ENCODE measurements around the gene S100A5. TPM values are rescaled to one million over a fixed set of nuclear protein-coding genes. Genes with fewer than 3 reads are reported as not detected.
"Not testable (repeated sequence)": the region's sequence is repeated elsewhere in the genome, so short reads cannot be mapped to it uniquely, and the experiment has no call there.

Gene S100A5
- total RNA-seq, 1 experiment from 2014 or later: not detected

- peak; percentile 69 to 74 for DNase-seq
- no peaks in the 10 kb centered on the region for H3K36me3 ChIP-seq
- H3K27ac ChIP-seq: no peak overlapping the region
- no peaks in the 10 kb centered on the region for H3K27me3 ChIP-seq
- H3K9me3 ChIP-seq (replicated peaks): no peaks in the 10 kb centered on the region
- peaks cover 19% of the 10 kb centered on the region for H3K4me1 ChIP-seq
- no peak overlapping the region for H3K4me3 ChIP-seq
Measured at GRCh38 chr1:153572569-153573015, 31.9 kb upstream of the S100A5 start.

GRCh38 chr1:153571706-153572105 is 31.0 kb upstream of the S100A5 start:
- H3K4me1 ChIP-seq: peaks cover 28% of the 10 kb centered on the region
- no peak for DNase-seq
- no peak overlapping the region for H3K27ac ChIP-seq
- H3K9me3 ChIP-seq (replicated peaks): no peaks in the 10 kb centered on the region
- no peak overlapping the region for H3K4me3 ChIP-seq
- H3K27me3 ChIP-seq: no peaks in the 10 kb centered on the region
- H3K36me3 ChIP-seq: no peaks in the 10 kb centered on the region

GRCh38 chr1:153570874-153571273 is 30.1 kb upstream of the S100A5 start:
- H3K9me3 ChIP-seq (replicated peaks): no peaks in the 10 kb centered on the region
- H3K4me3 ChIP-seq: no peak overlapping the region
- H3K36me3 ChIP-seq: no peaks in the 10 kb centered on the region

GRCh38 chr1:153569465-153569864 is 28.7 kb upstream of the S100A5 start:
- H3K4me1 ChIP-seq: peaks cover 38% of the 10 kb centered on the region

More at GRCh38 chr1:153570874-153571273, 30.1 kb upstream of the S100A5 start:
- H3K27ac ChIP-seq: no peak overlapping the region
- no peaks in the 10 kb centered on the region for H3K27me3 ChIP-seq
- no peak for DNase-seq
- H3K4me1 ChIP-seq: peaks cover 29% of the 10 kb centered on the region

GRCh38 chr1:153568367-153569099 is 27.8 kb upstream of the S100A5 start:
- DNase-seq: peak; percentile 86 to 93
- peak overlapping the region; percentile 98 for H3K27ac ChIP-seq
- no peaks in the 10 kb centered on the region for H3K36me3 ChIP-seq
- H3K27me3 ChIP-seq: no peaks in the 10 kb centered on the region
- peak overlapping the region; percentile 41 for H3K4me3 ChIP-seq
- peaks cover 42% of the 10 kb centered on the region for H3K4me1 ChIP-seq
- H3K9me3 ChIP-seq (replicated peaks): no peaks in the 10 kb centered on the region

More at GRCh38 chr1:153569465-153569864, 28.7 kb upstream of the S100A5 start:
- no peak overlapping the region for H3K27ac ChIP-seq
- no peaks in the 10 kb centered on the region for H3K9me3 ChIP-seq (replicated peaks)
- H3K4me3 ChIP-seq: no peak overlapping the region
- DNase-seq: no peak
- no peaks in the 10 kb centered on the region for H3K27me3 ChIP-seq
- H3K36me3 ChIP-seq: no peaks in the 10 kb centered on the region

- Histone ChIP-seq H3K27me3 (no peaks in the 10 kb centered on the region), H3K4me3 (no peak overlapping the region), H3K27ac (peak overlapping the region; percentile 98), H3K4me1 (peaks cover 44% of the 10 kb centered on the region), H3K9me3 (replicated peaks) (no peaks in the 10 kb centered on the region), H3K36me3 (no peaks in the 10 kb centered on the region)
- no peak for DNase-seq
Measured at GRCh38 chr1:153567621-153568366, 27.1 kb upstream of the S100A5 start.

GRCh38 chr1:153566414-153567371 is 26.0 kb upstream of the S100A5 start:
- Histone ChIP-seq H3K4me1 (peaks cover 44% of the 10 kb centered on the region), H3K36me3 (no peaks in the 10 kb centered on the region), H3K27me3 (no peaks in the 10 kb centered on the region), H3K4me3 (no peak overlapping the region), H3K9me3 (replicated peaks) (no peaks in the 10 kb centered on the region), H3K27ac (peak overlapping the region; percentile 98)
- peak; percentile 98 to 99 for DNase-seq

- H3K4me3 ChIP-seq: peak within 1 kb of the TSS; percentile 12; the same call in 1 of the 2 replicates
- H3K27me3 ChIP-seq: no peaks in the 10 kb centered on the region
- no peaks in the 10 kb centered on the region for H3K9me3 ChIP-seq (replicated peaks)
- peaks cover 44% of the 10 kb centered on the region for H3K4me1 ChIP-seq
- H3K36me3 ChIP-seq: no peaks in the 10 kb centered on the region
- peak; percentile 55 to 68 for DNase-seq
- peak within 1 kb of the TSS; percentile 98 for H3K27ac ChIP-seq
Measured at GRCh38 chr1:153565529-153566374, 25.0 kb upstream of the S100A5 start, which contains the start of gene S100A2. Gene S100A2, minus strand, starts transcription at chr1:153565844. Its CDS starts 1,967 bp downstream, at chr1:153563877.

GRCh38 chr1:153563991-153564390 is 23.3 kb upstream of the S100A5 start:
- H3K27ac ChIP-seq: no peak overlapping the region
- no peak for DNase-seq
- no peaks in the 10 kb centered on the region for H3K36me3 ChIP-seq
- H3K4me3 ChIP-seq: no peak overlapping the region
- H3K9me3 ChIP-seq (replicated peaks): no peaks in the 10 kb centered on the region
- H3K27me3 ChIP-seq: no peaks in the 10 kb centered on the region
- peaks cover 42% of the 10 kb centered on the region for H3K4me1 ChIP-seq

GRCh38 chr1:153563483-153563901 is 22.8 kb upstream of the S100A5 start:
- Histone ChIP-seq H3K27ac (no peak overlapping the region), H3K9me3 (replicated peaks) (no peaks in the 10 kb centered on the region), H3K4me3 (no peak overlapping the region), H3K36me3 (no peaks in the 10 kb centered on the region), H3K4me1 (peaks cover 38% of the 10 kb centered on the region), H3K27me3 (no peaks in the 10 kb centered on the region)
- DNase-seq: no peak

- not testable (repeated sequence) for H3K27me3 ChIP-seq; H3K27ac ChIP-seq; H3K9me3 ChIP-seq (replicated peaks); H3K4me3 ChIP-seq; DNase-seq; H3K36me3 ChIP-seq
- peaks cover 24% of the 10 kb centered on the region for H3K4me1 ChIP-seq
Measured at GRCh38 chr1:153562021-153562420, 21.3 kb upstream of the S100A5 start.

GRCh38 chr1:153561466-153561985 is 20.8 kb upstream of the S100A5 start:
- Histone ChIP-seq H3K9me3 (replicated peaks) (no peaks in the 10 kb centered on the region), H3K4me1 (peaks cover 20% of the 10 kb centered on the region), H3K27ac (no peak overlapping the region), H3K36me3 (no peaks in the 10 kb centered on the region), H3K27me3 (no peaks in the 10 kb centered on the region), H3K4me3 (no peak overlapping the region)
- DNase-seq: no peak

- no peaks in the 10 kb centered on the region for H3K27me3 ChIP-seq
- no peak overlapping the region for H3K4me3 ChIP-seq
- H3K9me3 ChIP-seq (replicated peaks): no peaks in the 10 kb centered on the region
- H3K36me3 ChIP-seq: no peaks in the 10 kb centered on the region
- no peak for DNase-seq
- H3K27ac ChIP-seq: no peak overlapping the region
- peaks cover 18% of the 10 kb centered on the region for H3K4me1 ChIP-seq
Measured at GRCh38 chr1:153560771-153561465, 20.2 kb upstream of the S100A5 start.
